HCT116 (cell line): ENCODE data around the gene SORT1. TPM values are rescaled to one million over a fixed set of nuclear protein-coding genes. Genes with fewer than 3 reads are reported as not detected.

Source experiments
- ATAC-seq: fragments of 200-7000 bp; cut with Tn5 transposase; 2 replicates; pipeline ENCODE4 v1.9.1; 2020; ENCODE audit warnings: mild to moderate bottlenecking, moderate library complexity
- BruUV-seq: library from RNA; stranded (reverse); fragments of 400-500 nt; replicated peaks from 2 replicates; lab custom pipeline; 2021; lab: Mats Ljungman, UMichigan
- CTCF ChIA-PET: fragments of 300-600 bp; sonication (Branson Sonifier 250); formaldehyde crosslinking; loops from one replicate; lab custom pipeline; 2021; ENCODE audit warnings: antibody characterized with exemption; lab: Charles Lee
- POLR2A ChIA-PET: fragments of 300-600, 350-600 bp; sonication (Branson Sonifier 250); formaldehyde crosslinking; loops from one replicate; lab custom pipeline; 2021; ENCODE audit warnings: antibody characterized with exemption; lab: Charles Lee
- RAD21 ChIA-PET, 2 experiments: fragments of 300-600 bp; sonication (Branson Sonifier 250); formaldehyde crosslinking; loops; one replicate each; lab custom pipeline; 2023; ENCODE audit warnings: low total read pairs in 2 of 2; ENCODE audit not compliant: uncharacterized antibody in 2 of 2, unreplicated experiment in 2 of 2, low non-redundant PET in 1 of 2; lab: Charles Lee
- DNase-seq: peaks from one replicate; pipeline ENCODE4 v3.0.0-alpha.2; 2010; ENCODE audit warnings: low read depth, low spot score
- H2AFZ ChIP-seq: fragments of 200-600 bp; shearing (Covaris generic), sonication (generic); 2 replicates; pipeline ENCODE4 v1.6.1; 2017; ENCODE audit warnings: low read depth, mixed run types, mixed read lengths, antibody characterized with exemption, low read length; ENCODE audit not compliant: poor library complexity, severe bottlenecking
- H3K27ac ChIP-seq: 2 replicates; pipeline ENCODE4 v1.5.1; 2012; ENCODE audit warnings: low read depth, low read length
- H3K27me3 ChIP-seq: fragments of 200-600 bp; sonication (generic); 2 replicates; pipeline ENCODE4 v1.6.1; 2016; ENCODE audit warnings: mixed run types, low read length, mixed read lengths; ENCODE audit not compliant: insufficient read depth
- H3K36me3 ChIP-seq, 2 experiments: fragments of 200-500 bp in 1 of 2; fragments of 200-600 bp in 1 of 2; sonication (Bioruptor generic) in 1 of 2; sonication (generic) in 1 of 2; 2 replicates each; pipeline versions ENCODE4 v1.5.1 to v1.6.1; 2014 to 2016; ENCODE audit warnings: low read length in 2 of 2, inconsistent platforms in 1 of 2, mixed read lengths in 1 of 2, mixed run types in 1 of 2; ENCODE audit not compliant: insufficient read depth in 2 of 2, control insufficient read depth in 1 of 2
- H3K4me1 ChIP-seq, 2 experiments: fragments of 200-600 bp in 1 of 2; sonication (generic) in 1 of 2; 2 replicates each; pipeline versions ENCODE4 v1.5.1 to v1.6.1; 2012 to 2017; ENCODE audit warnings: low read length in 2 of 2, inconsistent platforms in 1 of 2, mild to moderate bottlenecking in 1 of 2, mixed read lengths in 1 of 2, mixed run types in 1 of 2, moderate library complexity in 1 of 2; ENCODE audit not compliant: insufficient read depth in 2 of 2, control insufficient read depth in 1 of 2
- H3K4me2 ChIP-seq: fragments of 200-600 bp; sonication (generic); 2 replicates; pipeline ENCODE4 v1.6.1; 2017; ENCODE audit warnings: mixed run types, low read length, mixed read lengths
- H3K4me3 ChIP-seq, 2 experiments: fragments of 200-600 bp in 1 of 2; sonication (generic) in 1 of 2; replicated peaks in 1 of 2; 2 replicates each; pipeline ENCODE4 v1.5.1; 2011 to 2016; ENCODE audit warnings: low read length in 2 of 2, control low read depth in 1 of 2, low read depth in 1 of 2, mild to moderate bottlenecking in 1 of 2, mixed read lengths in 1 of 2, mixed run types in 1 of 2
- H3K79me2 ChIP-seq: fragments of 200-600 bp; sonication (generic); 2 replicates; pipeline ENCODE4 v1.6.1; 2017; ENCODE audit warnings: mild to moderate bottlenecking, mixed run types, low read length, moderate library complexity, mixed read lengths; ENCODE audit not compliant: insufficient read depth
- H3K9ac ChIP-seq: fragments of 200-600 bp; sonication (generic); 2 replicates; pipeline ENCODE4 v1.6.1; 2016; ENCODE audit warnings: low read length, mixed read lengths
- H3K9me2 ChIP-seq: fragments of 200-600 bp; sonication (generic), shearing (Covaris generic); 2 replicates; pipeline ENCODE4 v1.6.1; 2017; ENCODE audit warnings: mixed run types, mild to moderate bottlenecking, moderate library complexity; ENCODE audit not compliant: insufficient read depth
- H3K9me3 ChIP-seq, 2 experiments: fragments of 200-500 bp in 1 of 2; fragments of 200-600 bp in 1 of 2; sonication (Bioruptor generic) in 1 of 2; sonication (generic) in 1 of 2; 2 replicates each; pipeline ENCODE4 v1.6.1; 2014 to 2017; ENCODE audit warnings: low read length in 2 of 2, mixed read lengths in 2 of 2, inconsistent platforms in 1 of 2, low read depth in 1 of 2, mild to moderate bottlenecking in 1 of 2, mixed run types in 1 of 2, moderate library complexity in 1 of 2; ENCODE audit not compliant: control insufficient read depth in 1 of 2, insufficient read depth in 1 of 2
- H4K20me1 ChIP-seq: fragments of 200-600 bp; sonication (generic), shearing (Covaris generic); 2 replicates; pipeline ENCODE4 v1.6.1; 2017; ENCODE audit warnings: mixed run types, mild to moderate bottlenecking, moderate library complexity; ENCODE audit not compliant: insufficient read depth
- CEBPB ChIP-seq: IDR thresholded peaks from 2 replicates; pipeline ENCODE4 v1.6.1; 2012; ENCODE audit warnings: low read depth
- EGR1 ChIP-seq: IDR thresholded peaks from 2 replicates; pipeline ENCODE4 v1.6.1; 2012; ENCODE audit warnings: low read depth
- ELF1 ChIP-seq: IDR thresholded peaks from 2 replicates; pipeline ENCODE4 v1.6.1; 2012; ENCODE audit warnings: low read depth, borderline replicate concordance
- EZH2 ChIP-seq: fragments of 200-600 bp; sonication (generic); IDR thresholded peaks from 2 replicates; pipeline ENCODE4 v1.6.1; 2017; ENCODE audit warnings: antibody characterized with exemption, mixed run types
- FOSL1 ChIP-seq: IDR thresholded peaks from 2 replicates; pipeline ENCODE4 v1.6.1; 2012; ENCODE audit warnings: low read depth
- JUND ChIP-seq: IDR thresholded peaks from 2 replicates; pipeline ENCODE4 v1.6.1; 2012
- POLR2A ChIP-seq: IDR thresholded peaks from 2 replicates; pipeline ENCODE4 v1.7.0; 2011; ENCODE audit warnings: borderline replicate concordance; ENCODE audit not compliant: insufficient read depth, insufficient read length; ENCODE audit errors: extremely low read depth
- RAD21 ChIP-seq: IDR thresholded peaks from 2 replicates; pipeline ENCODE4 v1.6.1; 2012; ENCODE audit warnings: low read depth, mild to moderate bottlenecking
- SIN3A ChIP-seq: IDR thresholded peaks from 2 replicates; pipeline ENCODE4 v1.6.1; 2012; ENCODE audit warnings: low read depth
- SP1 ChIP-seq: IDR thresholded peaks from 2 replicates; pipeline ENCODE4 v1.6.1; 2012; ENCODE audit warnings: low read depth
- YY1 ChIP-seq: IDR thresholded peaks from 2 replicates; pipeline ENCODE4 v1.6.1; 2011; ENCODE audit warnings: low read length, low read depth, moderate library complexity, mild to moderate bottlenecking; ENCODE audit not compliant: insufficient replicate concordance; ENCODE audit errors: extremely low read depth
- ZFX ChIP-seq: fragments of 450-650 bp; IDR thresholded peaks from 2 replicates; pipeline ENCODE4 v1.6.1; 2017
- ZNF274 ChIP-seq: fragments of 200-500 bp; sonication (Bioruptor generic); IDR thresholded peaks from 2 replicates; pipeline ENCODE4 v1.6.1; 2014; ENCODE audit warnings: mild to moderate bottlenecking, low read depth, low read length, inconsistent platforms
- intact Hi-C: fragments of 100-400 bp; cut with micrococcal nuclease; formaldehyde crosslinking; loops from 2 replicates; pipeline ENCODE4 v1.10.0; 2022
- total RNA-seq: library from RNA; stranded (reverse); gene quantifications from one replicate; pipeline ENCODE4 v1.2.1, GENCODE V29; 2021; ENCODE audit not compliant: unreplicated experiment
- TF ChIP-seq, protein P1 (sequence below): IDR thresholded peaks from 2 replicates; pipeline ENCODE4 v1.6.1; 2011; ENCODE audit warnings: mild to moderate bottlenecking, low read length, moderate library complexity; ENCODE audit not compliant: insufficient replicate concordance; ENCODE audit errors: extremely low read depth
- TF ChIP-seq, protein P2 (sequence below), 3 experiments: fragments of 200-600 bp in 1 of 3; sonication (generic) in 1 of 3; IDR thresholded peaks in 2 of 3; conservative IDR thresholded peaks in 1 of 3; 2 replicates each; pipeline ENCODE4 v1.5.1; 2012 to 2017; ENCODE audit warnings: low read depth in 2 of 3, low read length in 2 of 3, antibody characterized with exemption in 1 of 3, borderline replicate concordance in 1 of 3, control low read depth in 1 of 3, mild to moderate bottlenecking in 1 of 3, mixed read lengths in 1 of 3, mixed run types in 1 of 3, moderate library complexity in 1 of 3; ENCODE audit not compliant: insufficient read depth in 1 of 3
- TF ChIP-seq, protein P3 (sequence below): IDR thresholded peaks from 2 replicates; pipeline ENCODE4 v1.6.1; 2012; ENCODE audit warnings: low read depth
- TF ChIP-seq, protein P4 (sequence below): IDR thresholded peaks from 2 replicates; pipeline ENCODE4 v1.6.1; 2012

SORT1 gene
- total RNA-seq, 1 experiment from 2014 or later = 20.2 TPM

DNA sequence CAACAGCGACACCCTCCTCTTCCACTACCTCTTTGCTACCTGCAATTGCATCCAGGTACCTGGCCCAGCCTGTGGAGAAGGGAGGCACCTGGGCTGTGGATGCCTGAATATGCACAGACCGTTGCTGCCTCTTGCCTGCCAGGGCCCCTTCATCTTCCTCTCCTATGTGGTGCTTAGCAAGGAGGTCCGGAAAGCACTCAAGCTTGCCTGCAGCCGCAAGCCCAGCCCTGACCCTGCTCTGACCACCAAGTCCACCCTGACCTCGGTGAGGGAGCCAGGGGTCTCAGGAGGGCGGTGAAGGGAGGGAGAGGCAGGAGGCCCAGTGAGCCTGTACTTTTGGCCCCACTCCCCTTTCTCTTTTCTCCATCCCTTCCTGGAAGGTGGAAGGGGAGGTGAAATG lies 126.3 kb downstream of the SORT1 start:
- Histone ChIP-seq H3K4me2 (no peak overlapping the region), H3K9me2 (no peaks in the 10 kb centered on the region), H3K9ac (no peak overlapping the region), H3K27ac (no peak overlapping the region), H3K36me3 (peaks cover 0 to 2% of the 10 kb centered on the region in 2 experiments; a peak in 1 of 4 replicates), H3K4me3 (no peak overlapping the region), H2AFZ (no peak overlapping the region), H3K4me1 (peaks cover 31 to 34% of the 10 kb centered on the region in 2 experiments), H3K27me3 (no peaks in the 10 kb centered on the region), H4K20me1 (no peaks in the 10 kb centered on the region), H3K79me2 (no peaks in the 10 kb centered on the region), H3K9me3 (no peaks in the 10 kb centered on the region)
- ATAC-seq = no peak
- RAD21 ChIA-PET = no interaction called here
- intact Hi-C loops = no loop called here
- CTCF ChIA-PET = no interaction called here
- BruUV-seq = no TSS peak
- DNase-seq = no peak
- POLR2A ChIA-PET = no interaction called here
- TF ChIP-seq, protein P1, sequence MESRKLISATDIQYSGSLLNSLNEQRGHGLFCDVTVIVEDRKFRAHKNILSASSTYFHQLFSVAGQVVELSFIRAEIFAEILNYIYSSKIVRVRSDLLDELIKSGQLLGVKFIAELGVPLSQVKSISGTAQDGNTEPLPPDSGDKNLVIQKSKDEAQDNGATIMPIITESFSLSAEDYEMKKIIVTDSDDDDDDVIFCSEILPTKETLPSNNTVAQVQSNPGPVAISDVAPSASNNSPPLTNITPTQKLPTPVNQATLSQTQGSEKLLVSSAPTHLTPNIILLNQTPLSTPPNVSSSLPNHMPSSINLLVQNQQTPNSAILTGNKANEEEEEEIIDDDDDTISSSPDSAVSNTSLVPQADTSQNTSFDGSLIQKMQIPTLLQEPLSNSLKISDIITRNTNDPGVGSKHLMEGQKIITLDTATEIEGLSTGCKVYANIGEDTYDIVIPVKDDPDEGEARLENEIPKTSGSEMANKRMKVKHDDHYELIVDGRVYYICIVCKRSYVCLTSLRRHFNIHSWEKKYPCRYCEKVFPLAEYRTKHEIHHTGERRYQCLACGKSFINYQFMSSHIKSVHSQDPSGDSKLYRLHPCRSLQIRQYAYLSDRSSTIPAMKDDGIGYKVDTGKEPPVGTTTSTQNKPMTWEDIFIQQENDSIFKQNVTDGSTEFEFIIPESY = no peak
- TF ChIP-seq, protein P2, sequence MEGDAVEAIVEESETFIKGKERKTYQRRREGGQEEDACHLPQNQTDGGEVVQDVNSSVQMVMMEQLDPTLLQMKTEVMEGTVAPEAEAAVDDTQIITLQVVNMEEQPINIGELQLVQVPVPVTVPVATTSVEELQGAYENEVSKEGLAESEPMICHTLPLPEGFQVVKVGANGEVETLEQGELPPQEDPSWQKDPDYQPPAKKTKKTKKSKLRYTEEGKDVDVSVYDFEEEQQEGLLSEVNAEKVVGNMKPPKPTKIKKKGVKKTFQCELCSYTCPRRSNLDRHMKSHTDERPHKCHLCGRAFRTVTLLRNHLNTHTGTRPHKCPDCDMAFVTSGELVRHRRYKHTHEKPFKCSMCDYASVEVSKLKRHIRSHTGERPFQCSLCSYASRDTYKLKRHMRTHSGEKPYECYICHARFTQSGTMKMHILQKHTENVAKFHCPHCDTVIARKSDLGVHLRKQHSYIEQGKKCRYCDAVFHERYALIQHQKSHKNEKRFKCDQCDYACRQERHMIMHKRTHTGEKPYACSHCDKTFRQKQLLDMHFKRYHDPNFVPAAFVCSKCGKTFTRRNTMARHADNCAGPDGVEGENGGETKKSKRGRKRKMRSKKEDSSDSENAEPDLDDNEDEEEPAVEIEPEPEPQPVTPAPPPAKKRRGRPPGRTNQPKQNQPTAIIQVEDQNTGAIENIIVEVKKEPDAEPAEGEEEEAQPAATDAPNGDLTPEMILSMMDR (IDR thresholded peaks at IDR 0.05 in 2 of 3, conservative IDR thresholded peaks at IDR 0.05 in 1 of 3; ENCODE audit: borderline replicate concordance in 1 of 3, insufficient read depth in 1 of 3, low read depth in 2 of 3, low read length in 2 of 3) = no peak
- TF ChIP-seq FOSL1 (no peak), ELF1 (no peak), EGR1 (no peak), RAD21 (no peak), SIN3A (no peak), ZNF274 (no peak), ZFX (no peak), POLR2A (no peak), EZH2 (no peak), JUND (no peak), CEBPB (no peak), SP1 (no peak), YY1 (no peak)
- TF ChIP-seq, protein P3, sequence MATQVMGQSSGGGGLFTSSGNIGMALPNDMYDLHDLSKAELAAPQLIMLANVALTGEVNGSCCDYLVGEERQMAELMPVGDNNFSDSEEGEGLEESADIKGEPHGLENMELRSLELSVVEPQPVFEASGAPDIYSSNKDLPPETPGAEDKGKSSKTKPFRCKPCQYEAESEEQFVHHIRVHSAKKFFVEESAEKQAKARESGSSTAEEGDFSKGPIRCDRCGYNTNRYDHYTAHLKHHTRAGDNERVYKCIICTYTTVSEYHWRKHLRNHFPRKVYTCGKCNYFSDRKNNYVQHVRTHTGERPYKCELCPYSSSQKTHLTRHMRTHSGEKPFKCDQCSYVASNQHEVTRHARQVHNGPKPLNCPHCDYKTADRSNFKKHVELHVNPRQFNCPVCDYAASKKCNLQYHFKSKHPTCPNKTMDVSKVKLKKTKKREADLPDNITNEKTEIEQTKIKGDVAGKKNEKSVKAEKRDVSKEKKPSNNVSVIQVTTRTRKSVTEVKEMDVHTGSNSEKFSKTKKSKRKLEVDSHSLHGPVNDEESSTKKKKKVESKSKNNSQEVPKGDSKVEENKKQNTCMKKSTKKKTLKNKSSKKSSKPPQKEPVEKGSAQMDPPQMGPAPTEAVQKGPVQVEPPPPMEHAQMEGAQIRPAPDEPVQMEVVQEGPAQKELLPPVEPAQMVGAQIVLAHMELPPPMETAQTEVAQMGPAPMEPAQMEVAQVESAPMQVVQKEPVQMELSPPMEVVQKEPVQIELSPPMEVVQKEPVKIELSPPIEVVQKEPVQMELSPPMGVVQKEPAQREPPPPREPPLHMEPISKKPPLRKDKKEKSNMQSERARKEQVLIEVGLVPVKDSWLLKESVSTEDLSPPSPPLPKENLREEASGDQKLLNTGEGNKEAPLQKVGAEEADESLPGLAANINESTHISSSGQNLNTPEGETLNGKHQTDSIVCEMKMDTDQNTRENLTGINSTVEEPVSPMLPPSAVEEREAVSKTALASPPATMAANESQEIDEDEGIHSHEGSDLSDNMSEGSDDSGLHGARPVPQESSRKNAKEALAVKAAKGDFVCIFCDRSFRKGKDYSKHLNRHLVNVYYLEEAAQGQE = no peak
- TF ChIP-seq, protein P4, sequence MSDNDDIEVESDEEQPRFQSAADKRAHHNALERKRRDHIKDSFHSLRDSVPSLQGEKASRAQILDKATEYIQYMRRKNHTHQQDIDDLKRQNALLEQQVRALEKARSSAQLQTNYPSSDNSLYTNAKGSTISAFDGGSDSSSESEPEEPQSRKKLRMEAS = no peak
